ENCODE results near the gene PDE1A. TPM values are rescaled to one million over a fixed set of nuclear protein-coding genes. Genes with fewer than 3 reads are reported as not detected.

The PDE1A gene
- total RNA-seq: not detected
- polyA plus RNA-seq: not detected
- 0 to 0.08 (median 0.04) reads per million in 6 experiments for total RNA-seq

- no peak for ATAC-seq
- no peaks in the 10 kb centered on the region for H3K27me3 Mint-ChIP-seq
- no peak for DNase-seq
- POLR2A ChIA-PET: no interaction called here
- peaks cover 0 to 4% (median 0%) of the 10 kb centered on the region in 3 donors for H3K36me3 Mint-ChIP-seq
- peaks cover 0 to 8% (median 2%) of the 10 kb centered on the region in 9 donors for H3K9me3 Mint-ChIP-seq
- H3K27ac Mint-ChIP-seq: no peak within 1 kb of the TSS
- H3K4me1 Mint-ChIP-seq: no peaks in the 10 kb centered on the region
- no peak within 1 kb of the TSS for H3K4me3 Mint-ChIP-seq
Observed at GRCh38 chr2:182426918-182427240, at the start of gene PDE1A. PDE1A (minus strand) TSS chr2:182427036.

DNA sequence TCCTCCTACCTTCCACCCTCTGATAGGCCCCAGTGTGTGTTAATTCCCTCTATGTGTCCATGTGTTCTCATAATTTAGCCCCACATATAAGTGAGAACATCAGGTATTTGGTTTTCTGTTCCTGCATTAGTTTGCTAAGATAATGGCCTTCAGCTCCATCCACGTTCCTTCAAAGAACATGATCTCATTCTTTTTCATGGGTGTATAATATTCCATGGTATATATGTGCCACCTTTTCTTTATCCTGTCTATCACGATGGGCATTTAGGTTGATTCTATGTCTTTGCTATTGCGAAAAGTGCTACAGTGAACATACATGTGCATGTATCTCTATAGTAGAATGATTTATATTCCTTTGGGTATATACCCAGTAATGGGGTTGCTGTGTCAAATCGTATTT is 46.8 kb upstream of the PDE1A start:
- H3K9me3 Mint-ChIP-seq: peaks cover 2 to 24% (median 12%) of the 10 kb centered on the region in 9 donors
- POLR2A ChIA-PET: no interaction called here
- DNase-seq (no peak), ATAC-seq (no peak)
- no peaks in the 10 kb centered on the region for H3K4me1 Mint-ChIP-seq
- H3K36me3 Mint-ChIP-seq: no peaks in the 10 kb centered on the region
- H3K4me3 Mint-ChIP-seq: no peak overlapping the region
- H3K27ac Mint-ChIP-seq: no peak overlapping the region
- no peaks in the 10 kb centered on the region for H3K27me3 Mint-ChIP-seq

GRCh38 chr2:182463760-182464159 is 36.9 kb upstream of the PDE1A start:
- Mint-ChIP-seq H3K4me1 (no peaks in the 10 kb centered on the region), H3K36me3 (no peaks in the 10 kb centered on the region), H3K9me3 (peaks cover 0 to 7% (median 5%) of the 10 kb centered on the region in 9 donors), H3K27ac (no peak overlapping the region), H3K27me3 (peaks cover 0 to 3% (median 0%) of the 10 kb centered on the region in 5 donors), H3K4me3 (no peak overlapping the region)
- ATAC-seq (no peak), DNase-seq (no peak)
- POLR2A ChIA-PET: no interaction called here

DNA sequence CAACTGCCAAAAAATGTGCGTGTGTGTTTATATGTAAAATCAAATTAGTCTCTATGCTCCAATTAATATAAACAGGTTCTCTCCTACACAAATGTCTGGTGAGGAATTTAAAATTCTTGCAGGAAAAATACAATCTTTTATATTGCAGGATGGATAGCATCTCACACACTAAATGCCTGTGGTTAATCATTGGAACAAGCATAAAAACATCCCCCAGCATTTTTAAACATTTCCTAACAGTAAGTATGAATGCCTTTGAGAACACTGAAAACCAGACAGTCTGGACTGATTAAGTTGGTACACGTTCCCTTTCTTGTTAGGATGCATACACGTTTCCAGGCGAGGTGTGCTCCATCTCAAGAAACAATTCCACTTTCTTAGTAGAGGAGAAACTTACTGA is 29.9 kb upstream of the PDE1A start:
- Mint-ChIP-seq H3K4me3 (no peak overlapping the region), H3K36me3 (no peaks in the 10 kb centered on the region), H3K4me1 (no peaks in the 10 kb centered on the region), H3K27me3 (peaks cover 0 to 3% (median 0%) of the 10 kb centered on the region in 5 donors), H3K9me3 (peaks cover 0 to 6% (median 2%) of the 10 kb centered on the region in 9 donors), H3K27ac (no peak overlapping the region)
- DNase-seq (no peak), ATAC-seq (no peak)
- POLR2A ChIA-PET: no interaction called here

DNA sequence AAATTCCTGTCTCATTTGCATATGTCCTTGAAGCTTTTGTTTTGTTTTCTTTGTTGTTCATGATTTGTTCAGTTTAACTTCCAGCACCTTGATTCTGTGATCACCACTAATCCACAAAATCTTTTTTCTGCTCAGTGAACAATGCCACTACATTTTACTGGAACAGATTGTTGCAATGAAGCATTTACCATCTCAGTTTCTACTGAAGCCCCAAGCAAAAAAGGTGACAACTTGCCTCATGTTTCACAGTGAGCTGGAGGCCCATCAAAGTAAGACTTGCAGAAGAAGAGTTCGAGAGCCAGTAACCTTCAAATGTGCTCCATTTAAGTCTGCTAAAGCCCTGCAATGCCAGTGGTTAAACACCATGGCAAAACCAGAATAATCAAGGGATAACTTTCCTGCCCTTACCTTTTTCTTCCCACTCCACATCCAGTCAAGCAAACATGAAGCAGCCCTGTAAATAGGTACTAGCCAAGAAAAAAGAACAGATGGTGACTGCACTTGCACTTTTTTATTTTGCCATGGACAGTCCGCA is 25.7 kb upstream of the PDE1A start:
- no peak for DNase-seq
- ATAC-seq: no peak
- Mint-ChIP-seq H3K9me3 (peaks cover 0 to 6% (median 0%) of the 10 kb centered on the region in 9 donors), H3K4me1 (no peaks in the 10 kb centered on the region), H3K27ac (no peak overlapping the region), H3K4me3 (no peak overlapping the region), H3K36me3 (no peaks in the 10 kb centered on the region), H3K27me3 (peaks cover 0 to 4% (median 0%) of the 10 kb centered on the region in 5 donors)
- POLR2A ChIA-PET: no interaction called here

DNA sequence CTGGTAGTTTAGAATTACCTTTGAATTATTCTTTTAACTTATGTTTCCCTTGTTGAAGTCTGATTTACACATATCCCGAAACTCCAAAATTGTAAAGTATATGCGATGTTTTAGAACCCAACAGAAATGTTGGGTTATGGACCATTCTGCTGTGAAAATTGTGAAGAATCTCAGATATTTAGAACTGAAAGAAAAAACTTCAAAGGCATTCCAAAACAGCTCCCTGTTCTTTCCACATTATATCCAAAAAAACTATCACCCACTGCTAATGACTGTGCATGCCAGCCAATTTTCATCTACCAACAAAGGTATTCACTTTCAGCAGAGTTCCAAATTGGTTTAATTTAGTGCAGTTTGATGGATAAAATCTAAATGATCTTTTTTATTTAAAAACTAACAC is 21.5 kb upstream of the PDE1A start:
- POLR2A ChIA-PET: no interaction called here
- Mint-ChIP-seq H3K27me3 (peaks cover 0 to 4% (median 0%) of the 10 kb centered on the region in 5 donors), H3K36me3 (no peaks in the 10 kb centered on the region), H3K9me3 (peaks cover 0 to 8% (median 2%) of the 10 kb centered on the region in 9 donors), H3K27ac (no peak overlapping the region), H3K4me3 (no peak overlapping the region), H3K4me1 (no peaks in the 10 kb centered on the region)
- ATAC-seq (no peak), DNase-seq (no peak)

GRCh38 chr2:182447863-182448262 is 21.0 kb upstream of the PDE1A start:
- no peaks in the 10 kb centered on the region for H3K4me1 Mint-ChIP-seq
- H3K27me3 Mint-ChIP-seq: peaks cover 0 to 4% (median 0%) of the 10 kb centered on the region in 5 donors
- no peak overlapping the region for H3K27ac Mint-ChIP-seq
- DNase-seq (no peak), ATAC-seq (no peak)
- POLR2A ChIA-PET: no interaction called here
- no peaks in the 10 kb centered on the region for H3K36me3 Mint-ChIP-seq
- H3K4me3 Mint-ChIP-seq: no peak overlapping the region
- H3K9me3 Mint-ChIP-seq: peaks cover 0 to 10% (median 2%) of the 10 kb centered on the region in 9 donors

DNA sequence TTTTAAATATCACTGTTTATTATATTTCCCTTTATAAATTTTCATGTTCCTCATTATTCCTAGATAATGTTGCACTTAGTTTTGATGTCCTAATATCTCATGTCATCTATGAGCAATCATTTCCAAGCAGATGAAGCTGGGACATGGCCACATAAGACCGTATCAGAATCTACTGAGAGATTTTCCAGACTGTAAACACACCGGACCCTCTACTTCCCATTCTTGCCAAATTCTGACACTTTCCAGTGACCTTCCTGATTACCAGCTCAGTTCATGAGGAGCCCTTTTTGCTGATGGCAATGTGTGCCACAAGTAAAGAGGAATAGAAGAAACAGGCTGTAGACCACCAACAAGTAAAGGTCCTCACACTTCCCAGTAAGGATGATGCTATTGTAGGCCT is 20.3 kb upstream of the PDE1A start:
- no peak overlapping the region for H3K4me3 Mint-ChIP-seq
- H3K27me3 Mint-ChIP-seq: peaks cover 0 to 4% (median 0%) of the 10 kb centered on the region in 5 donors
- H3K4me1 Mint-ChIP-seq: no peaks in the 10 kb centered on the region
- peaks cover 0 to 10% (median 0%) of the 10 kb centered on the region in 9 donors for H3K9me3 Mint-ChIP-seq
- POLR2A ChIA-PET: no interaction called here
- ATAC-seq (no peak), DNase-seq (no peak)
- H3K36me3 Mint-ChIP-seq: no peaks in the 10 kb centered on the region
- H3K27ac Mint-ChIP-seq: no peak overlapping the region

- H3K9me3 Mint-ChIP-seq: peaks cover 0 to 10% (median 0%) of the 10 kb centered on the region in 9 donors
- no peaks in the 10 kb centered on the region for H3K36me3 Mint-ChIP-seq
Observed at GRCh38 chr2:182446087-182446486, 19.3 kb upstream of the PDE1A start.

GRCh38 chr2:182445391-182445965 is 18.6 kb upstream of the PDE1A start:
- no peak for DNase-seq
- no peak overlapping the region for H3K27ac Mint-ChIP-seq
- no peaks in the 10 kb centered on the region for H3K36me3 Mint-ChIP-seq
- no peak for ATAC-seq
- no peak overlapping the region for H3K4me3 Mint-ChIP-seq
- H3K4me1 Mint-ChIP-seq: no peaks in the 10 kb centered on the region
- H3K9me3 Mint-ChIP-seq: peaks cover 0 to 10% (median 0%) of the 10 kb centered on the region in 9 donors
- H3K27me3 Mint-ChIP-seq: peaks cover 0 to 7% (median 0%) of the 10 kb centered on the region in 5 donors
- POLR2A ChIA-PET: no interaction called here

More at GRCh38 chr2:182446087-182446486, 19.3 kb upstream of the PDE1A start:
- Mint-ChIP-seq H3K4me1 (no peaks in the 10 kb centered on the region), H3K27me3 (peaks cover 0 to 4% (median 0%) of the 10 kb centered on the region in 5 donors), H3K4me3 (no peak overlapping the region), H3K27ac (no peak overlapping the region)
- ATAC-seq (no peak), DNase-seq (no peak)
- POLR2A ChIA-PET: no interaction called here

DNA sequence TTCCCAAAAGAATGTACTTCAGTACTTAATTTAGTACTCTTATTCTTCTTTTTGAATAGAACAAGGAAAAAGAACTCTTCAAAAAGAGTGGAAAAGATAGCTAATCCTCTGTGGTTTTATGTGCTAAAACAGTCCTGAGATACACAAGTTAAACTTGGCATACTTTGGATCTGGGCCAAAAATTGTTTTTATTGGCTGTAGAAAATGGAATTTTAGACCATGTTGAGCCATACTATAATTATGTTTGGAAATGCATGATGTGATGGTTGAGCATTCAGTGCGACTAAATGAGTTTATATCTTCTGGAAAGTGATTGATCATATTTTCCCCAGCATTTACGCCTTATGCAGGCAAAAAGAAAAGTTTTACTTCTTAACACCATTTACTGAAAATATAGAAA is 18.0 kb upstream of the PDE1A start:
- ATAC-seq: no peak
- POLR2A ChIA-PET: no interaction called here
- H3K27me3 Mint-ChIP-seq: peaks cover 0 to 7% (median 0%) of the 10 kb centered on the region in 5 donors
- H3K4me1 Mint-ChIP-seq: no peaks in the 10 kb centered on the region
- no peak overlapping the region for H3K27ac Mint-ChIP-seq
- H3K36me3 Mint-ChIP-seq: no peaks in the 10 kb centered on the region
- no peak for DNase-seq
- no peak overlapping the region for H3K4me3 Mint-ChIP-seq
- peaks cover 0 to 7% (median 0%) of the 10 kb centered on the region in 9 donors for H3K9me3 Mint-ChIP-seq

DNA sequence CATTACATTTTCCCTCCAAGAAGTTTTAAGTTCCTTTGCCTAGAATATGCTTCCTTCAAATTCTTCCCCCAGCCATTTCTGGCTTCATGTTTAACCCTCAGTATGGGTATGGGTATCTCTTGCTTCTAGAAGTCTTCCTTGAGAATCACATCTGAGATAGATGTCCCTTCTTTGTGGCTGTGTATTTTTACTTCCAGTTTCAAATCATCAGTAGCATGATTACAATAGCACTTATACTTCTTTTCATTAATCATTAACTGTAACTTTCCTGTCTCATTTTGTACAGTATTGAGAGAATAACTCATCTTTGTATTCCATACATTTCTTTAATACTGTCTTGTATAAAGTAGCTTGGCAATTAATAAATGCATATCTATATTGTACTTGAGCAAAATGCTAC is 17.3 kb upstream of the PDE1A start:
- Mint-ChIP-seq H3K27ac (no peak overlapping the region), H3K4me1 (no peaks in the 10 kb centered on the region), H3K36me3 (no peaks in the 10 kb centered on the region), H3K9me3 (peaks cover 0 to 7% (median 0%) of the 10 kb centered on the region in 9 donors), H3K4me3 (no peak overlapping the region), H3K27me3 (peaks cover 0 to 8% (median 0%) of the 10 kb centered on the region in 5 donors)
- DNase-seq (no peak), ATAC-seq (no peak)
- POLR2A ChIA-PET: no interaction called here

DNA sequence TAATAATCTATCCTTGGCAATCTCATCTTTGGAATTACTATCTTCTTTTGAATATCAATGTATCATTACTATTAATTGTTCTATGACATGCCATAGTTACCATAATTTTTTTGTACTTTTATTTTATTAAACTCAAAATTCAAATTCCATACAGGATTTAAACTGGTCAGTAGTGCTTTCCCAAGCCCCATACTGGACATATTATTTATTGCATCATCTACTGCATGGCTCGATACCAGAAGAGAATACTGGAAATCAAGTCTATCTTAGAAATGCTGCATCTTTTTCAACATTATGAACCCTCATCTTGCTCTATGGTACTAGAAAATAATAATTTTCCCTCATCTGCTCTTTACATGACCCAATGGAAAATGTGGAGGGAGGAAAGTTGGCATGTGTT is 9.4 kb upstream of the PDE1A start:
- Mint-ChIP-seq H3K4me3 (no peak overlapping the region), H3K27ac (no peak overlapping the region), H3K4me1 (no peaks in the 10 kb centered on the region), H3K27me3 (peaks cover 0 to 11% (median 0%) of the 10 kb centered on the region in 5 donors), H3K9me3 (peaks cover 0 to 18% (median under 1%) of the 10 kb centered on the region in 9 donors), H3K36me3 (peaks cover 0 to under 1% (median 0%) of the 10 kb centered on the region in 3 donors)
- DNase-seq: no peak
- POLR2A ChIA-PET: no interaction called here
- ATAC-seq: no peak

DNA sequence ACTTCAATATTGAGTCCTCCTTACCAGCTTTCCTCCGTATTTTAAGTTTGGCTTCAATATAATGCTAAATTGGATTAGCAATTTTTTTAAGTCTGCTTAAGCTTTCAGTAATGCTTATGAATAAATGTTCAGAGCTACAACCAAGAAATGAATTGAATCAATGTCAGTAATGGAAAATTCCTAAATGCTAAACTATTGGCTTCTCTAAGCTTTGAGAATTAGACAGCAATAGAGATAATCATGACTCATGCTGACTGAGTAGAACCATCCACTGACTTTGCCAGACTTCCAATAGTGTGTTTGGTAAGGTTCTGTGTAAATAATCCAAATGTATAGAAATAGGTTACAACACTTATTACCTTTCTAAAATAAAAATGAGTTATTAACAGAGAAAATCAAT is 8.9 kb upstream of the PDE1A start:
- DNase-seq (no peak), ATAC-seq (no peak)
- H3K9me3 Mint-ChIP-seq: peaks cover 0 to 23% (median 3%) of the 10 kb centered on the region in 9 donors
- H3K27me3 Mint-ChIP-seq: peaks cover 0 to 9% (median 0%) of the 10 kb centered on the region in 5 donors
- POLR2A ChIA-PET: no interaction called here
- H3K4me1 Mint-ChIP-seq: no peaks in the 10 kb centered on the region
- peaks cover 0 to 4% (median 0%) of the 10 kb centered on the region in 3 donors for H3K36me3 Mint-ChIP-seq
- no peak overlapping the region for H3K4me3 Mint-ChIP-seq
- no peak overlapping the region for H3K27ac Mint-ChIP-seq
